Natural killer cell treated with Interleukin-12 subunit alpha and Interleukin-12 subunit beta and Interleukin-15 and Interleukin-18, amount 100 ng/mL, for 72 hours (primary cell): Measurements from ENCODE around the gene HOXD8. TPM values are rescaled to one million over a fixed set of nuclear protein-coding genes. Genes with fewer than 3 reads are reported as not detected.

Source experiments
- ATAC-seq, 2 donors: fragments of 150-1000 bp; cut with Tn5 transposase in 1 of 2; sonication (Bioruptor Pico), chemical (Tn5 transposase) in 1 of 2; 2 replicates each; pipeline ENCODE4 v1.10.0; 2021
- DNase-seq: peaks from one replicate; pipeline ENCODE4 v3.0.0; 2022; ENCODE audit warnings: low spot score
- H3K27ac Mint-ChIP-seq, 2 donors: 1 replicate in 1 of 2; 2 replicates in 1 of 2; pipeline ENCODE4 v1.8.0; 2022; ENCODE audit warnings: mixed read lengths in 2 of 2, mild to moderate bottlenecking in 1 of 2, moderate library complexity in 1 of 2
- H3K27me3 Mint-ChIP-seq, 2 donors: 1 replicate in 1 of 2; 2 replicates in 1 of 2; pipeline ENCODE4 v1.8.0; 2022; ENCODE audit warnings: mixed read lengths in 2 of 2
- H3K36me3 Mint-ChIP-seq: one replicate; pipeline ENCODE4 v1.8.0; 2022; ENCODE audit warnings: mixed read lengths
- H3K4me1 Mint-ChIP-seq, 2 donors: 1 replicate in 1 of 2; 2 replicates in 1 of 2; pipeline ENCODE4 v1.8.0; 2022; ENCODE audit warnings: low read depth in 2 of 2, mixed read lengths in 2 of 2, mild to moderate bottlenecking in 1 of 2
- H3K4me3 Mint-ChIP-seq: one replicate; pipeline ENCODE4 v1.8.0; 2022; ENCODE audit warnings: mixed read lengths
- H3K9me3 Mint-ChIP-seq: 2 replicates; pipeline ENCODE4 v1.8.0; 2022; ENCODE audit warnings: mixed read lengths
- total RNA-seq, 2 donors: library from RNA; stranded (reverse); gene quantifications; one replicate each; pipeline ENCODE4 v1.2.3, GENCODE V29; 2022

The HOXD8 gene
- total RNA-seq, 2 donors from 2014 or later, result not detected

DNA sequence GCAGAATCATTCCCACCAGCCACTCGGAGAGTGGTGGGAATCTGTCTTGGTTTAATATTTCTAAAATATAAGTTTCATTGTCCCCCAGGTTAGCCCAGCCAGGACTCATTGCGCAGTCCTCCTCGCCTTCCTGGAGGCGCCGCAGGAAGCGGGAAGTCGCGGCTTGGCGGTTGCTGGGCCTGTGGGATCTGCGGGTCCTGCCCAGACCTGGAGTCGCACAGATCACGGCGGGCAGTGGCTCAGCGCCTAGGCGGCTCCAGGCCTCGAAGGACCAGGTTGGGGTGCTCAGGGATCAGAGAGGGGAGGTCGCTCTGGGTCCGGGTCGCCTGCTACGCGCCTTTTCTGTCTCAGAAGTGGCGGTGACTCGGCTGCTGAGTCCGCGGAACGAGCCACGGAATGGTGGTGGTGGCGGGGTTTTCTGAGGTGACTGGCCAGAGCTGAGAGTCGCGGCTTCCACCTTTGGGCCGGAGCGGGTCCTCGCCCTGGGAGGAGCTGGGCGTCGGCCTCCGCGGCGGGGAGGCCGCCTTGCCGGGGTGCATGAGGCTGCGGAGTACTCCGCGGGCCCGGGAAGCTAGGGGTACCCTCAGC, 30.3 kb downstream of the HOXD8 start:
- Mint-ChIP-seq H3K36me3 (peaks cover 8% of the 10 kb centered on the region), H3K4me3 (no peak overlapping the region), H3K9me3 (peaks cover 3% of the 10 kb centered on the region), H3K27me3 (peaks cover 50 to 68% of the 10 kb centered on the region in 2 donors), H3K27ac (no peak overlapping the region), H3K4me1 (peaks cover 6 to 9% of the 10 kb centered on the region in 2 donors)
- no peak for DNase-seq
- no peak for ATAC-seq

DNA sequence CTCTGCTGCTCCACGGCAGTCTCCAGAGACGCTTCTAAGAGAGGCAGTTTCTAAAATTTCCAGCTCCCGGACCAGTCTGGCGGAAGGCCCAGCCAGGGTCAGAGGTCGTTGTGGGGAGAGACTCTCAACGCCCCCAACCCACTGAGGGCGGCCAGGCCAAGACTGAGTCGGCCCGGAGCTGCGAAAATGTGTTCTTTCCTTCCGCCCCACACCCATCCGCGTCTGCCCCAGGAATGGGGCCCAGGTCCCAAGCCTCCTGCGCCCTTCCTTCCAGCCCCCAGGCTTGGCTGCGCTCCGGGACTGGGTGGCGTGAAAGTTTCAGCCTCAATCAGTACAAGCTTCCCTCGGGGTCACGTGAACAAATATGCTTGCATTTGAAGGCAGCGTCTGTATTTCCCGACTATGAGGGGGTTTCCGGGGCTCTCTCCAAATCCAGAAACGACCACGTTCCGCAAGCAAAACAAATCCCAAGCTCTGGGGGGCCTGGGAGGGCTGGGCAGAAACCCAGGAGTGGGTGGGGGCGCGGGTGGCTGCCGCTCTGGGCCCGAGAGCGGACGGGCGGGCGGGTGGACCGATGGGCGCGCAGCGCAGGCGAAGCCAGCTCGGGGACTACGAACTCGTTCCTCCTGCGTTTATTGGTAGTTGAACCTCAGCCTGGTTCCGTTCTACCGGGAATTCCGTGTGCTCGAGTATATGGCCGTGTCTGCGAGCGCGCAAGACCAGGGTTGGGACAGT, 30.9 kb downstream of the HOXD8 start:
- DNase-seq (no peak), ATAC-seq (no peak)
- H3K4me1 Mint-ChIP-seq, result peaks cover 6 to 9% of the 10 kb centered on the region in 2 donors
- H3K27me3 Mint-ChIP-seq, result peaks cover 46 to 64% of the 10 kb centered on the region in 2 donors
- no peak overlapping the region for H3K27ac Mint-ChIP-seq
- H3K36me3 Mint-ChIP-seq, result peaks cover 8% of the 10 kb centered on the region
- peaks cover 3% of the 10 kb centered on the region for H3K9me3 Mint-ChIP-seq
- H3K4me3 Mint-ChIP-seq, result no peak overlapping the region

DNA sequence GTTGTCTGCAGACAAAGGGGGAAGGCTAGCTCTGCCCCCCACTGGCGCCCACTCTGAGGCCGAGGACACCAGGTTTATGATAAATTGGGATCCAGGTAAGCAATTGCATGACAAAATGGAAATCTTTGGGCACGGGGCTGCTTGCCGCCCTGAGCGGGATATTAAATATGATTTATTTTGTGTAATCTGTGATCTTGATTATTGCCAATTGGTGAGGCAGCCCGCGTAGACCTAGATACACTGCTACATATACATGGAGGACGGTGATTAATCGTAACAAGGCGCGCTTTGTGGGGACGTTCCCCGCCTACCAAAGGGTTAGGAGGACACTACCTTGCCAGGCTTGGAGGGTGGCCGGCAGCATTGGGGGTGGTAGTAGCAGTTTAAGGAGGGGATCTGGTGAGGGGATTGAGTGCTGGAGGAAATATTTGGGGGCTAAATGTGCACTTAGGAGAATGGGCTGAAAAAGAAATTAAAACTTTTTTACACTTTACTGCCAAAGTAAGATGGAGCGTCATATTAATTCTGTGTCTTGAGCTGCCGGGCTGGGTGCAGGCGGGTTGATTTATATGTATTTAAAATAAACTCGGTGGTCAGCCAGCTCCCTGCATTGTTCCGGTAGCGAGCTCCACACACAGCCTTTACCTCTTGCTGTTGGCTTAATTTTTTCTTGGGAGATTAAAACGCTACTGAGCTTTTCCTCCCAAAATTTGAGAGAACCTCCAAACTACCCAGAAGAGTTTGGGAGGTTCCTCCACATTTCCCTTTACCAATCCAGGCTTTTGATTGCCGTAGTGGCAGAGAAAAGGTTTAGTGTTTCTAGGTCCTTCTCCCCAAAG, 31.7 kb downstream of the HOXD8 start:
- H3K27ac Mint-ChIP-seq, result no peak overlapping the region

DNA sequence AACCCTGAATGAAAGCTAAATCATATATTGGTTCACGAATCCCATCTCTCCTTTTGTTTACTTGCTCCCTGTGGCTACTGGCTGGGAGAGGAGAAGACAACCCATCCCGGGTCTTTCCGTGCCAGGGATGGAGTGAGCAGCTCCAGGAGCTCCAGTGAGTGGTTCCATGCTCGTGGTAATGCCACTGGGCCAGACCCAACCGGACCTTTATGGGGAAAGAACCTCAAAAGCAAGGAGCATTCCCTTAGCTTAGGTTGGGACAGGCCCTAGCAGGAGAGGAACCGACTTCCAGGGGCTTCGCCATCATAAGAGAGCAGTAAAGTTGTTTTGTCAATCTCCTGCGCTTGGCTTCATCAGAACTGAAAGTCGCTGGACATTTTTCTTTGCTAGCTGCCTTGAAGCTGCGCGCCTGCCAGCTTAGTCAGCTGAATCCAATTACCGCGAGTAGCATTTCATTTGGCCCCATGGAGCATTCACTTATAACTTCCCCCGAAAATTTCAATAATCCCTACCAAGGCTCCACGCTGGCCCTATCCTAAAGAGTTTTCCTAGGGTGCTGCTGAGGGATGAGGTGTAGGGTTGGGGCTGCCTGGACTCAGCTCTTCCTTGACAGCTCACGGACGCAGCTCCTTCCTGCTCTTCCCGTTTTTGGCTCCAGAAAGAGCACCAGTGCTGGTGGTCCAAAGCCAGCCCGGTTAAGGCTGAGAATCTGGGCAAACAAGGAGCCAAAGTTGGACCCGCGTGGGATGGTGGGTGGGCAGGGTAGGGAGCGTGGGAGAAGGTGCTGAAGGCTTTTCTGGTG, 32.5 kb downstream of the HOXD8 start:
- H3K9me3 Mint-ChIP-seq, result peaks cover 3% of the 10 kb centered on the region
- H3K27ac Mint-ChIP-seq, result no peak overlapping the region
- ATAC-seq, result no peak

More for the DNA sequence above, 31.7 kb downstream of the HOXD8 start:
- Mint-ChIP-seq H3K4me3 (no peak overlapping the region), H3K4me1 (peaks cover 6 to 9% of the 10 kb centered on the region in 2 donors), H3K27me3 (peaks cover 51 to 64% of the 10 kb centered on the region in 2 donors), H3K36me3 (peaks cover 8% of the 10 kb centered on the region), H3K9me3 (peaks cover 3% of the 10 kb centered on the region)
- ATAC-seq (no peak), DNase-seq (no peak)

DNA sequence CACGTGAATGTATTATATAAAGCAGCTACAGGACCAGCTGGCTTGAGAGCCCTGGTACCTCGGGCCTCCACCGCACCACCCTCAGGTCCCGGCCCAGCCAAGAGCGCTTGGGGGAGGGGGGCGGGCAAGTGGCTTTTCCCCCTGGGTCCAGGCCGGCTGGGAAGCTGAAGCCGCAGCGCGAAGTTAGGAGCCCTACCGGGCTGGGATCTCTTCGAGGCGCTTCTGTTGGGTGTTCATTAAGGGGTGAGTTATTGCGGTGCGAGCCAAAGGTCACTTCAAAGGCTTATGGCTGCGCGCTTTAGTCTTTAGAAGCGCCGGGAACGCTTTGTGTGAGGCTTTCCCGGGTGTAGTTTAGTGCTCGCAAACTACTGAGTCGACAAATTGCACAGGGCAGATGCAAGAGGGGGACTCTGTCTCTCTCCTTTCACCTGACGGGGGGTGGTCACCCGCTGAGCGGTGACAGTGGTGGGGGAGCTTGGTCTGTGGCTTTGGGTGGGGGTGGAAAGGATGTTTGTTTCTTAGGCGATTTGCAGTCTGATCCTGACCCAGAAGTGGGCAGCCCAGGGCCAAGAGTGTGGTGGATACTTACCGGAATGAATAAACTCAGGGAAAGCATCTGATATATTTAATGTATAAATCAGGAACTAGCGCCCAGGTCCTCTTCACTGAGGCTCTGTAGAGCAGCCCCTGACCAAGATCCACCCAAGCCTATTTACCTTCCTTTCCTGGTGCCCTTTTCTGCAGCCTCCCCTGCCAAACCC, 33.6 kb downstream of the HOXD8 start:
- Mint-ChIP-seq H3K4me1 (peaks cover 6 to 9% of the 10 kb centered on the region in 2 donors), H3K9me3 (peaks cover 3% of the 10 kb centered on the region), H3K36me3 (peaks cover 8% of the 10 kb centered on the region), H3K4me3 (no peak overlapping the region), H3K27ac (no peak overlapping the region), H3K27me3 (peaks cover 52 to 65% of the 10 kb centered on the region in 2 donors)
- ATAC-seq (no peak), DNase-seq (no peak)

More for the DNA sequence above, 32.5 kb downstream of the HOXD8 start:
- peaks cover 8% of the 10 kb centered on the region for H3K36me3 Mint-ChIP-seq
- no peak overlapping the region for H3K4me3 Mint-ChIP-seq
- DNase-seq, result no peak
- peaks cover 6 to 9% of the 10 kb centered on the region in 2 donors for H3K4me1 Mint-ChIP-seq
- H3K27me3 Mint-ChIP-seq, result peaks cover 54 to 66% of the 10 kb centered on the region in 2 donors

DNA sequence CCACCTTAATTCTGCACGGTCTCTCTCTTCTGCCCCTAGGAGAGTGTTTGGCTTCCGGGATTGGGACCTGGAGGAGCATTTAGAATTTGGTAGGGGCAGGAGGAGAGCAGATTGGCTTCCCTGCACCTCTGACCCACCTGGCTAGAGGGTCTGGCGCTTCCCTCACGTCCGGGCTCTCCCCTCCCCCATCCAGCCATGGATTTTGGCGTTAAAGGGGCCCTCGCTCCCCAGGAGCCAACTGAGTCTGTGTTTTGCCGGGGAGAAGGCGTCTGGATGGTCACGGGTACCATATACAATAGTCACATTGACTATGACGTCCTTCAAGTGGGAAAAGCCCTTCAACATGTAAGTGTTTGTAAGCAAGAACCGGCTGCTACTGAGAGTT, 34.2 kb downstream of the HOXD8 start:
- ATAC-seq (no peak), DNase-seq (no peak)
- Mint-ChIP-seq H3K9me3 (peaks cover 3% of the 10 kb centered on the region), H3K27ac (no peak overlapping the region), H3K4me1 (peaks cover 6% of the 10 kb centered on the region in 2 donors), H3K27me3 (peaks cover 48 to 59% of the 10 kb centered on the region in 2 donors), H3K4me3 (no peak overlapping the region), H3K36me3 (peaks cover 8% of the 10 kb centered on the region)

DNA sequence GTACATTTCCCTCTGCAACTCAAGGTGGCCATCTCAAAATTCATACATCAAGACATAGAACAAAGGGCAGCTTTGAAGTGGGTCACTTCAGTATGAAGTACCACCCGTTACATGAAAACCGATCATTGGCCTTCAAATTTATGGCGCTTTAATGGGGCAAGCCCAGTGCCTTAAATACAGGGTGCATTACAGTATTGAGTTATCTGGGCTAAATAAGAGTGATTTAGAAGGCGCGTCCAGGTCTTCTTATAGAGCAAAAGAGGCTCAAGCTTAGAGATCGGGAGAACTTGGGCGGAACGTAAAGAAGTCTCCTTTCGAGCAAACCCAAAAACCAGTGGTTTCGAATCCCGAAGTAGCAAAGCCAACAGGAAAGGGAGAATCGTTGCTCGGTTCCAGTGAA, 34.7 kb downstream of the HOXD8 start:
- Mint-ChIP-seq H3K36me3 (peaks cover 8% of the 10 kb centered on the region), H3K9me3 (peaks cover 3% of the 10 kb centered on the region), H3K4me1 (peaks cover 6% of the 10 kb centered on the region in 2 donors), H3K27me3 (peaks cover 48 to 59% of the 10 kb centered on the region in 2 donors), H3K4me3 (no peak overlapping the region), H3K27ac (no peak overlapping the region)
- DNase-seq (no peak), ATAC-seq (no peak)

DNA sequence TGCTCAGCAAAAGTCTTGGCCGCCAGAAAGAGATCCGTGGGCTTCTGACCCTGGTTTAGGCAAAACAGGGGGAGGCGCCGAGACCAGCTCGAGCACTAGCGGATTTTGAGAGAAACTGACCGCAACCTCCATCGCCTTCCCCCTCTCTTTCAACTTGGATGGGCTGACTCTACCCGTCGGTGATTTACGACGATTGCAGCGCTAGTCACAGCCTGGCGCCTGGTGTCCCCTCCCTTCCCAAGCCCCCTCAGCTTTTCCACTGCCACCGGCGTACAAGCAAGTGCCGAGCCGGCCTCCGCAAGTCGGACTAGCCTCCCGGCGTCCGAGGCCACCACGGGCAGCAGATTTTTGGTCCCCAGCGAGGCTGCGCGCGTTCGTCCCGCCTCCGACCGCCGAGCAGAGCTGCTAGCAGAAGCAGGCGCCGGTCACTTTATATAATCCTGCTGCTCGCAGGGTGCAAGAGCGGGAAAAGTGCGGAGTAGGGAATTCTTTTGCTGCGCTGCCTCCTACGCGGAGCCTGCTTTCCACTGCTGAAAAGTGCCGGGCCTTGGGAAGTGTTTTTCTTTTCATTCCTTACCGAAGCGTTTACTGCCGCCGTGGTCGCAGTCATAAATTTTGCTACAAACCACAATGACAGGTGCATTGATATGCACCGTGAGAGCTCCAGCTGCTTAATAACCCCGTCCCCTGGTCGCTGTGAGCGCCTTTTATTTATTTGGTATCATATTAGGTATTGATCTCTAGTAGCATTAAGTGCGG, 35.3 kb downstream of the HOXD8 start:
- ATAC-seq (no peak), DNase-seq (no peak)
- Mint-ChIP-seq H3K27ac (no peak overlapping the region), H3K27me3 (peaks cover 51 to 62% of the 10 kb centered on the region in 2 donors), H3K4me3 (no peak overlapping the region), H3K4me1 (peaks cover 6% of the 10 kb centered on the region in 2 donors), H3K9me3 (peaks cover 3% of the 10 kb centered on the region), H3K36me3 (peaks cover 8% of the 10 kb centered on the region)

DNA sequence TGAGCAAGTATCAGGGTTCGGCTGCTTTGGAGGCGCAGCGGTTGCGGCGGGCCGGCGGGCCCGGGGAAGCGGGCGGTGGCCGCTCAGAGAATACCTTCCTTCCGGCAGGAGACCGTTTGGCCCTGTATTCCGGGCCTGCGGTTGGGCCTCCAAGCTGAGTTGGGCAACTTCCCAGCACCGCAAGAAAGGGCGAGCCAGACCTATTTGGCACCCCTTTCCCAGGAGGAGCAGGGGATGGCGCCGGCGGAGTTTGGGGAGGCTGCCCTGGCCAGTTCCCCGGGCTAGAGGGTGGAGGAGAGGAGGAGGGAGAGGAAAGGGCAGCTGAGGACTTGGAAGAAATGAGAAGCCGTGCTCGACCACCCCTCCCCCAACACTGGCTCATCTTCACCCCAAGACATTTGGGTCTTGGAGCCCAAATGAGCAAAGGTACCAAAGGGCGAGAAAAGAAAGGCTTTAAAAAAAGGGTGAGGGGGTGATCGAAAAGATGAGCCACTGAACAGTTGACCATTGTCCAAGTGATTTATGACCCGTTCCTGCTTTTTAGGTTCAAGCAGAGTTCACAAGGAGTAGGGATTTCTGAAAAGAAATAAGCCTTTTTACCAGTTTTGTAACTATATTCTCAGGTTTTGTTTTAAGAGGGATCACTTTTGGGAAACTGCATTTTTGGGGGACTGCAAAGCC, 36.0 kb downstream of the HOXD8 start:
- H3K4me3 Mint-ChIP-seq, result no peak overlapping the region
- ATAC-seq (no peak), DNase-seq (no peak)
- no peak overlapping the region for H3K27ac Mint-ChIP-seq
- H3K9me3 Mint-ChIP-seq, result peaks cover 3% of the 10 kb centered on the region
- peaks cover 53 to 69% of the 10 kb centered on the region in 2 donors for H3K27me3 Mint-ChIP-seq
- H3K4me1 Mint-ChIP-seq, result peaks cover 6% of the 10 kb centered on the region in 2 donors
- peaks cover 8% of the 10 kb centered on the region for H3K36me3 Mint-ChIP-seq

DNA sequence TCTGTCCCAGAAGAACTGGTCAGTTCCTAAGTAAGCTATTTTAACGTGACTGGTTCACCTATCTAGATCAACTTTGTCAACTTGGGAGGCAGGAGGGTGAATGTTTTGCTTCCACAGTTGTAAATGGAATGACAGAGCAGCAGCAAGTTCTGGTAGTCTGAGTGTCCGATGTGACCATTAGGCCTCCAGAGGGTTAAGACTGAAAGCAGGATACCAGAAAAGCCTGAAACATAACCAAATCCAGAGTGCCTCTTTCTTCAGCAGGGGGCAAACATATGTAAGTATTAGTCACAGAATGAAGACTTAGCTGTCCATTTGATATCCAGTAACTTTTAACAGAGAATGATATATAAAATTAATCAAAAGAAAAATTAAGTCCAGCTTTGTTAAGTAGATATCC, 36.8 kb downstream of the HOXD8 start:
- peaks cover 8% of the 10 kb centered on the region for H3K36me3 Mint-ChIP-seq
- H3K4me1 Mint-ChIP-seq, result peaks cover 6% of the 10 kb centered on the region in 2 donors
- no peak overlapping the region for H3K4me3 Mint-ChIP-seq

DNA sequence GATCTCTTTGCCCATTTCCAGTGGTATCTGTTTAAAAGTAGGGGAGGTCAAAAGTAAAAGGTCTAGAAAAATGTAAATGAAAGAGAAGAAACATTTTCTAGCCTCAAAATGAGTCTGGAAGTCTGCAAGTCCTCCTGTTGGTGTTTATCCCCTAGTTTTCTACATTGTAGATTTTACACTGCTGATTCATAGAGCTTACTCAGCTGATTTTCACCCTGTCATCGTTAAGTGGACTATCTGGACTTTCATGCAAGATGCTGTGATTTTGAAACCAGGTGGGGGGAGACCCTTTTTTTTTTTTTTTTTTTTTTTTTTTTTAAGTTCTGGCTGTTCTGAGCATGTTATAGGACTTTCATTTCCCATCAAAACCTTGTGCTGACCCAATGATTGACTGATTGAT, 37.9 kb downstream of the HOXD8 start:
- ATAC-seq (no peak), DNase-seq (no peak)
- Mint-ChIP-seq H3K27ac (no peak overlapping the region), H3K27me3 (peaks cover 45 to 58% of the 10 kb centered on the region in 2 donors), H3K4me3 (no peak overlapping the region), H3K36me3 (peaks cover 8% of the 10 kb centered on the region), H3K9me3 (peaks cover 3% of the 10 kb centered on the region), H3K4me1 (peaks cover 6% of the 10 kb centered on the region in 2 donors)

More for the DNA sequence above, 36.8 kb downstream of the HOXD8 start:
- Mint-ChIP-seq H3K27me3 (peaks cover 49 to 65% of the 10 kb centered on the region in 2 donors), H3K9me3 (peaks cover 3% of the 10 kb centered on the region), H3K27ac (no peak overlapping the region)
- DNase-seq, result no peak
- no peak for ATAC-seq

DNA sequence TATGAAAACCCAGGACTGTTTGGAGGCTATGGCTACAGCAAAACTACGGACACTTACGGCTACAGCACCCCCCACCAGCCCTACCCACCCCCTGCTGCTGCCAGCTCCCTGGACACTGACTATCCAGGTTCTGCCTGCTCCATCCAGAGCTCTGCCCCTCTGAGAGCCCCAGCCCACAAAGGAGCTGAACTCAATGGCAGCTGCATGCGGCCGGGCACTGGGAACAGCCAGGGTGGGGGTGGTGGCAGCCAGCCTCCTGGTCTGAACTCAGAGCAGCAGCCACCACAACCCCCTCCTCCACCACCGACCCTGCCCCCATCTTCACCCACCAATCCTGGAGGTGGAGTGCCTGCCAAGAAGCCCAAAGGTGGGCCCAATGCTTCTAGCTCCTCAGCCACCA, 39.7 kb downstream of the HOXD8 start:
- DNase-seq, result no peak
- Mint-ChIP-seq H3K4me1 (peaks cover under 1 to 6% of the 10 kb centered on the region in 2 donors), H3K27ac (no peak overlapping the region), H3K9me3 (peaks cover 1% of the 10 kb centered on the region), H3K27me3 (peaks cover 43 to 63% of the 10 kb centered on the region in 2 donors), H3K36me3 (peaks cover 3% of the 10 kb centered on the region), H3K4me3 (no peak overlapping the region)
- peak; percentile 46 to 59 for ATAC-seq
